ENCODE results near the gene GPR160. TPM values are rescaled to one million over a fixed set of nuclear protein-coding genes. Genes with fewer than 3 reads are reported as not detected.

Gene GPR160
- polyA plus RNA-seq, 1 donor from 2014 or later, result 4.0 TPM

DNA sequence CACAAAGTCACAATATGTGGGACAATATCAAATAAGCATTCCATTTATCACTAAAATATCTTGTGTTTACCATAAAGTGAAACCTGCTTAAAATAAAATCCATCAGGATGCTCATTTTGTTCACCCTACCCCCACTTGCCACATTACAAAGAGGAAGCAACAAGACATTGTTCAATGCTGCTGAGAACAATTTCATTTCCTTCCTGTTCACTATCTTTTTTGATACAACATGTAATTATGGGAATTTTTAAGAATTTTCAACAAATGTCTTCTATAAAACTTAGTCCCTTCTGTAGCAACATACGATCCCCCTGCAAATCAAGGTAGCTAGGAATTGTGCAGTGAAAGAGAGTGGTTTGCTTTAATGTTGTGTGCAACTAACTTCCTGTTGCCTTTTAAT, 34.9 kb upstream of the GPR160 start:
- no peaks in the 10 kb centered on the region for H3F3A ChIP-seq (ENCODE audit: insufficient read depth, low read length, poor library complexity, severe bottlenecking)
- H3K27me3 ChIP-seq (ENCODE audit: insufficient read depth, low read depth, low read length), result no peaks in the 10 kb centered on the region
- H3K9ac ChIP-seq (ENCODE audit: low read length), result no peak overlapping the region
- H3K9me2 ChIP-seq (ENCODE audit: insufficient read depth, low read length), result no peaks in the 10 kb centered on the region
- no peak overlapping the region for H3K4me3 ChIP-seq (ENCODE audit: low read length)
- no peak overlapping the region for H3K4me2 ChIP-seq (ENCODE audit: low read length)
- H3K9me3 ChIP-seq (ENCODE audit: low read length), result no peaks in the 10 kb centered on the region
- no peaks in the 10 kb centered on the region for H3K79me2 ChIP-seq (replicated peaks; ENCODE audit: insufficient read depth, low read length)
- TF ChIP-seq MXI1 (conservative IDR thresholded peaks at IDR 0.05; ENCODE audit: poor library complexity, severe bottlenecking) (no peak), EP300 (conservative IDR thresholded peaks at IDR 0.05; ENCODE audit: poor library complexity, severe bottlenecking) (no peak), RAD21 (conservative IDR thresholded peaks at IDR 0.05) (no peak), TAF1 (IDR thresholded peaks at IDR 0.05; ENCODE audit: low read depth) (no peak), REST (IDR thresholded peaks at IDR 0.05; ENCODE audit: borderline replicate concordance) (no peak), EZH2 (IDR thresholded peaks at IDR 0.05; ENCODE audit: borderline replicate concordance, insufficient read depth, low read length, poor library complexity, severe bottlenecking) (no peak)
- TF ChIP-seq, protein P1, sequence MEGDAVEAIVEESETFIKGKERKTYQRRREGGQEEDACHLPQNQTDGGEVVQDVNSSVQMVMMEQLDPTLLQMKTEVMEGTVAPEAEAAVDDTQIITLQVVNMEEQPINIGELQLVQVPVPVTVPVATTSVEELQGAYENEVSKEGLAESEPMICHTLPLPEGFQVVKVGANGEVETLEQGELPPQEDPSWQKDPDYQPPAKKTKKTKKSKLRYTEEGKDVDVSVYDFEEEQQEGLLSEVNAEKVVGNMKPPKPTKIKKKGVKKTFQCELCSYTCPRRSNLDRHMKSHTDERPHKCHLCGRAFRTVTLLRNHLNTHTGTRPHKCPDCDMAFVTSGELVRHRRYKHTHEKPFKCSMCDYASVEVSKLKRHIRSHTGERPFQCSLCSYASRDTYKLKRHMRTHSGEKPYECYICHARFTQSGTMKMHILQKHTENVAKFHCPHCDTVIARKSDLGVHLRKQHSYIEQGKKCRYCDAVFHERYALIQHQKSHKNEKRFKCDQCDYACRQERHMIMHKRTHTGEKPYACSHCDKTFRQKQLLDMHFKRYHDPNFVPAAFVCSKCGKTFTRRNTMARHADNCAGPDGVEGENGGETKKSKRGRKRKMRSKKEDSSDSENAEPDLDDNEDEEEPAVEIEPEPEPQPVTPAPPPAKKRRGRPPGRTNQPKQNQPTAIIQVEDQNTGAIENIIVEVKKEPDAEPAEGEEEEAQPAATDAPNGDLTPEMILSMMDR (IDR thresholded peaks at IDR 0.05; ENCODE audit: poor library complexity, severe bottlenecking), result no peak
- H2AFZ ChIP-seq (ENCODE audit: low read depth, low read length), result no peak overlapping the region
- H3K36me3 ChIP-seq (ENCODE audit: insufficient read depth, low read length), result no peaks in the 10 kb centered on the region
- no peaks in the 10 kb centered on the region for H4K20me1 ChIP-seq (ENCODE audit: insufficient read depth)
- no peak overlapping the region for H3K27ac ChIP-seq (ENCODE audit: low read length)

DNA sequence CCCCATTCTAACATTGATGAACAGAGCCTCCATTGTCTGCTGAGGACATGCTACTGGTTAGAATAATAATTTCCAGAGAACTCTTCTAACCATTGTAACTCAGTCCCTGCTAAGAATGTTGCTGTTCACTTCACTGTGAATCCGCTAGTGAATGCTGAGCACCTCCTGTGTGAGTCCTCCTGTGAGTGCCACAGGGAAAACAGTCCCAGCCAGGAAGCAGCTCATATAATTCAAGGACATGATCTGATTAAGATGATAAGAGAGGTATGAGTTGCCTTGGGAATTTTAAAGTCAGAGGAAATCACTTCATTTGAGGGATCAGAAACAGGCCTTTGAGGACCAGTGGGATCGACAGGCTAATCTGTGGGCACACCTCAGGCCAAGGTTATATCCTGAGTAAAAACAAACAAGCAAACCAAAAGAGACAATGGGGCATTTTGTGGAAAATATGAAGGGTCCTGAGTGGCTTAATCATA, 33.9 kb upstream of the GPR160 start:
- H3K4me3 ChIP-seq (ENCODE audit: low read length), result no peak overlapping the region
- H3K9me2 ChIP-seq (ENCODE audit: insufficient read depth, low read length), result no peaks in the 10 kb centered on the region
- no peak overlapping the region for H3K27ac ChIP-seq (ENCODE audit: low read length)
- TF ChIP-seq SMC3 (conservative IDR thresholded peaks at IDR 0.05; ENCODE audit: poor library complexity) (no peak), POLR2AphosphoS5 (IDR thresholded peaks at IDR 0.05) (no peak)
- no peak overlapping the region for H3K4me2 ChIP-seq (ENCODE audit: low read length)
- H3K9me3 ChIP-seq (ENCODE audit: low read length), result no peaks in the 10 kb centered on the region
- no peaks in the 10 kb centered on the region for H3K79me2 ChIP-seq (replicated peaks; ENCODE audit: insufficient read depth, low read length)
- H3K36me3 ChIP-seq (ENCODE audit: insufficient read depth, low read length), result no peaks in the 10 kb centered on the region
- no peaks in the 10 kb centered on the region for H3F3A ChIP-seq (ENCODE audit: insufficient read depth, low read length, poor library complexity, severe bottlenecking)
- H3K9ac ChIP-seq (ENCODE audit: low read length), result no peak overlapping the region
- no peaks in the 10 kb centered on the region for H4K20me1 ChIP-seq (ENCODE audit: insufficient read depth)
- H2AFZ ChIP-seq (ENCODE audit: low read depth, low read length), result no peak overlapping the region
- no peaks in the 10 kb centered on the region for H3K27me3 ChIP-seq (ENCODE audit: insufficient read depth, low read depth, low read length)
